ENCODE measurements around the gene PHLPP1.

DNA sequence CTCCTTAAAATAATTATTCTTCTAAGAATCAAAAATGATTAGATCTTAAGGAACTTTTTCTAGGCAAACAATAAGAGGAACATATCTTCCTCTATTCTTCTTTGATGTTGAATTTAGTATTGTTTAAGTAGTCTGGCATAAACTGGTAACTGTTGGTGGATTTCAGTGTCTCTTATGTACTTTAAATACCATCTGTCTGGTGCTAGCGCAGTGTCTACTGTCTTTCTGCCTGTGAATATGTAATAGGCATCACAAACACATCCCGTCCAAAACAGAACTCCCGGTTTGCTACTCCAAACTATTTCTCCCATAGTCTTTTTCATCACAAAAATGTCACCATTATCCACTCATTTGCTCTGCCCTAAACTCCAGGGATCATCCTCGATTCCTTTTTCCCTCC lies 281.7 kb downstream of the PHLPP1 start:
- no peak for TF ChIP-seq POLR2A (IDR thresholded peaks at IDR 0.05)
- TF ChIP-seq, protein P1, sequence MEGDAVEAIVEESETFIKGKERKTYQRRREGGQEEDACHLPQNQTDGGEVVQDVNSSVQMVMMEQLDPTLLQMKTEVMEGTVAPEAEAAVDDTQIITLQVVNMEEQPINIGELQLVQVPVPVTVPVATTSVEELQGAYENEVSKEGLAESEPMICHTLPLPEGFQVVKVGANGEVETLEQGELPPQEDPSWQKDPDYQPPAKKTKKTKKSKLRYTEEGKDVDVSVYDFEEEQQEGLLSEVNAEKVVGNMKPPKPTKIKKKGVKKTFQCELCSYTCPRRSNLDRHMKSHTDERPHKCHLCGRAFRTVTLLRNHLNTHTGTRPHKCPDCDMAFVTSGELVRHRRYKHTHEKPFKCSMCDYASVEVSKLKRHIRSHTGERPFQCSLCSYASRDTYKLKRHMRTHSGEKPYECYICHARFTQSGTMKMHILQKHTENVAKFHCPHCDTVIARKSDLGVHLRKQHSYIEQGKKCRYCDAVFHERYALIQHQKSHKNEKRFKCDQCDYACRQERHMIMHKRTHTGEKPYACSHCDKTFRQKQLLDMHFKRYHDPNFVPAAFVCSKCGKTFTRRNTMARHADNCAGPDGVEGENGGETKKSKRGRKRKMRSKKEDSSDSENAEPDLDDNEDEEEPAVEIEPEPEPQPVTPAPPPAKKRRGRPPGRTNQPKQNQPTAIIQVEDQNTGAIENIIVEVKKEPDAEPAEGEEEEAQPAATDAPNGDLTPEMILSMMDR (IDR thresholded peaks at IDR 0.05) = no peak
